ENCODE measurements around the gene CHRNA4. TPM values are rescaled to one million over a fixed set of nuclear protein-coding genes. Genes with fewer than 3 reads are reported as not detected.

The CHRNA4 gene
- total RNA-seq, 4 donors from 2014 or later: 0.13 TPM; not detected in 3

- DNase-seq (ENCODE audit: low spot score in 2 of 2): no peak
- intact Hi-C loops (cut with DNase I; ENCODE audit: low total_unique reads): no loop called here
- H3K4me3 ChIP-seq (ENCODE audit: low read depth, poor library complexity, severe bottlenecking): no peak overlapping the region
- no peak for TF ChIP-seq CTCF (IDR thresholded peaks at IDR 0.05)
- TF ChIP-seq POLR2A (IDR thresholded peaks at IDR 0.05): no peak
- WGBS, 2 donors: 36 to 64% methylated on average over 4 to 9 of the region's 9 CpGs
Observed at GRCh38 chr20:63402860-63403220, 41.7 kb upstream of the CHRNA4 start.

GRCh38 chr20:63402181-63402859 lies 41.2 kb upstream of the CHRNA4 start:
- DNase-seq (ENCODE audit: low spot score in 2 of 2): no peak
- no peak overlapping the region for H3K4me3 ChIP-seq (ENCODE audit: low read depth, poor library complexity, severe bottlenecking)
- 46% methylated on average over 18 to 24 of the region's 24 CpGs for WGBS, 2 donors
- intact Hi-C loops (cut with DNase I; ENCODE audit: low total_unique reads): no loop called here
- TF ChIP-seq CTCF (IDR thresholded peaks at IDR 0.05) (no peak), POLR2A (IDR thresholded peaks at IDR 0.05) (no peak)

- TF ChIP-seq CTCF (IDR thresholded peaks at IDR 0.05): no peak
- TF ChIP-seq POLR2A (IDR thresholded peaks at IDR 0.05): no peak
- H3K4me3 ChIP-seq (ENCODE audit: low read depth, poor library complexity, severe bottlenecking): no peak overlapping the region
- no peak for DNase-seq (ENCODE audit: low spot score in 2 of 2)
- intact Hi-C loops (cut with DNase I; ENCODE audit: low total_unique reads): no loop called here
- 65 to 69% methylated on average over 22 to 27 of the region's 29 CpGs for WGBS, 2 donors
Observed at GRCh38 chr20:63401384-63402110, 40.4 kb upstream of the CHRNA4 start.

GRCh38 chr20:63400486-63401210 lies 39.5 kb upstream of the CHRNA4 start:
- no peak for DNase-seq (ENCODE audit: low spot score in 2 of 2)
- TF ChIP-seq POLR2A (IDR thresholded peaks at IDR 0.05): no peak
- no peak for TF ChIP-seq CTCF (IDR thresholded peaks at IDR 0.05)
- no peak overlapping the region for H3K4me3 ChIP-seq (ENCODE audit: low read depth, poor library complexity, severe bottlenecking)
- 72 to 74% methylated on average over 30 to 43 of the region's 44 CpGs for WGBS, 2 donors
- intact Hi-C loops (cut with DNase I; ENCODE audit: low total_unique reads): no loop called here

- intact Hi-C loops (cut with DNase I; ENCODE audit: low total_unique reads): no loop called here
- H3K4me3 ChIP-seq (ENCODE audit: low read depth, poor library complexity, severe bottlenecking): no peak overlapping the region
- 82 to 85% methylated on average over 38 to 41 of the region's 41 CpGs for WGBS, 2 donors
- no peak for DNase-seq (ENCODE audit: low spot score in 2 of 2)
- no peak for TF ChIP-seq CTCF (IDR thresholded peaks at IDR 0.05)
- TF ChIP-seq POLR2A (IDR thresholded peaks at IDR 0.05): no peak
Observed at GRCh38 chr20:63399596-63400375, 38.6 kb upstream of the CHRNA4 start.
